ENCODE measurements around the gene ATP6V0C. TPM values are rescaled to one million over a fixed set of nuclear protein-coding genes. Genes with fewer than 3 reads are reported as not detected.
A peak's percentile ranks its signal among the peaks of the same experiment; 100 is the strongest.

ATP6V0C gene
- total RNA-seq (2021) (205 and 249 TPM in 2 replicates), Bru-seq, nascent RNA (percentile 71 among the genes with signal in this experiment), BruChase-seq, experiment 1, labeled RNA remaining after a 2-hour chase (percentile 62 among the genes with signal in this experiment), BruChase-seq, experiment 2, labeled RNA remaining after a 6-hour chase (percentile 67 among the genes with signal in this experiment)
- long read RNA-seq, transcript ATP6V0C-201 (3 exons, 1,175 nt): major isoform, 246 of 251 reads
- long read RNA-seq, partial matches to known transcripts: 0 of 251 reads
- long read RNA-seq, other reads (novel, unspliced or antisense): 2 of 251 reads

- H3K4me3 ChIP-seq: peak within 1 kb of the TSS; percentile 80
- peak within 1 kb of the TSS; percentile 100 for H3K4me2 ChIP-seq
- H3K36me3 ChIP-seq (ENCODE audit: low read depth): no peaks in the 10 kb centered on the region
- H2AFZ ChIP-seq: peak within 1 kb of the TSS; percentile 75
- no peaks in the 10 kb centered on the region for H3K27me3 ChIP-seq (ENCODE audit: insufficient read depth, low read depth)
- ChIA-PET POLR2A (ENCODE audit: unreplicated experiment) (interaction anchor here (0.6 kb wide), 1 partner anchor 261 kb away, joined by 3 read pairs; no protein-coding TSS in a partner anchor), CTCF (no interaction called here)
- BruUV-seq (replicated peaks): no TSS peak
- peak; percentile 76 to 96 for DNase-seq
- H3K27ac ChIP-seq: peak within 1 kb of the TSS; percentile 86
- intact Hi-C loops (cut with micrococcal nuclease; ENCODE audit: unreplicated experiment): no loop called here
- TF ChIP-seq EZH2 (IDR thresholded peaks at IDR 0.05; ENCODE audit: low read depth) (no peak), CTCF (conservative IDR thresholded peaks at IDR 0.05) (no peak)
- no peaks in the 10 kb centered on the region for H3K9me2 ChIP-seq (ENCODE audit: insufficient read depth)
- peaks cover 15% of the 10 kb centered on the region; the same call in 1 of the 2 replicates for H3F3A ChIP-seq (ENCODE audit: insufficient read depth, low read depth)
- H4K20me1 ChIP-seq (ENCODE audit: insufficient read depth): peaks cover 42% of the 10 kb centered on the region
- H3K79me2 ChIP-seq (ENCODE audit: low read depth): peaks cover 48% of the 10 kb centered on the region
- no peaks in the 10 kb centered on the region for H3K9me3 ChIP-seq (ENCODE audit: insufficient read depth, low read depth)
- H3K4me1 ChIP-seq (replicated peaks; ENCODE audit: insufficient read depth): peaks cover 22% of the 10 kb centered on the region
Measured at GRCh38 chr16:2513405-2514332, at the start of gene ATP6V0C. TSS of gene ATP6V0C (plus strand) at chr16:2513952. CDS start at chr16:2514104, 152 bp downstream.

- Histone ChIP-seq H3F3A (ENCODE audit: insufficient read depth, low read depth) (peaks cover 21% of the 10 kb centered on the region; the same call in 1 of the 2 replicates), H3K27ac (no peak overlapping the region), H3K9me3 (ENCODE audit: insufficient read depth, low read depth) (no peaks in the 10 kb centered on the region), H3K4me1 (replicated peaks; ENCODE audit: insufficient read depth) (peaks cover 33% of the 10 kb centered on the region), H3K4me2 (no peak overlapping the region), H3K79me2 (ENCODE audit: low read depth) (peaks cover 7% of the 10 kb centered on the region), H3K4me3 (no peak overlapping the region), H2AFZ (no peak overlapping the region), H3K9me2 (ENCODE audit: insufficient read depth) (no peaks in the 10 kb centered on the region), H3K27me3 (ENCODE audit: insufficient read depth, low read depth) (no peaks in the 10 kb centered on the region), H4K20me1 (ENCODE audit: insufficient read depth) (0 out of 2 replicates have a peak, but pooled peaks cover 4% of the 10 kb centered on the region), H3K36me3 (ENCODE audit: low read depth) (no peaks in the 10 kb centered on the region)
- no TSS peak for BruUV-seq (replicated peaks)
- intact Hi-C loops (cut with micrococcal nuclease; ENCODE audit: unreplicated experiment): no loop called here
- DNase-seq: no peak
- POLR2A ChIA-PET (ENCODE audit: unreplicated experiment): no interaction called here
- TF ChIP-seq EZH2 (IDR thresholded peaks at IDR 0.05; ENCODE audit: low read depth): no peak
- no peak for TF ChIP-seq CTCF (conservative IDR thresholded peaks at IDR 0.05)
- CTCF ChIA-PET: interaction anchor here (0.6 kb wide), 1 partner anchor 171 kb away, joined by 4 read pairs; no protein-coding TSS in a partner anchor
Measured at GRCh38 chr16:2464333-2464732, 49.4 kb upstream of the ATP6V0C start.

GRCh38 chr16:2465653-2466415 is 47.9 kb upstream of the ATP6V0C start:
- Histone ChIP-seq H3K4me3 (no peak overlapping the region), H3K9me3 (ENCODE audit: insufficient read depth, low read depth) (no peaks in the 10 kb centered on the region), H3F3A (ENCODE audit: insufficient read depth, low read depth) (peaks cover 27% of the 10 kb centered on the region; the same call in 1 of the 2 replicates), H3K27ac (no peak overlapping the region), H3K9me2 (ENCODE audit: insufficient read depth) (no peaks in the 10 kb centered on the region), H3K27me3 (ENCODE audit: insufficient read depth, low read depth) (no peaks in the 10 kb centered on the region), H3K79me2 (ENCODE audit: low read depth) (peaks cover 2% of the 10 kb centered on the region), H3K4me2 (no peak overlapping the region), H3K36me3 (ENCODE audit: low read depth) (no peaks in the 10 kb centered on the region), H3K4me1 (replicated peaks; ENCODE audit: insufficient read depth) (peaks cover 28% of the 10 kb centered on the region), H4K20me1 (ENCODE audit: insufficient read depth) (peaks cover 6% of the 10 kb centered on the region; the same call in 1 of the 2 replicates), H2AFZ (no peak overlapping the region)
- no TSS peak for BruUV-seq (replicated peaks)
- intact Hi-C loops (cut with micrococcal nuclease; ENCODE audit: unreplicated experiment): no loop called here
- no peak; the same call in 1 of the 2 replicates for TF ChIP-seq CTCF (conservative IDR thresholded peaks at IDR 0.05)
- no peak for TF ChIP-seq EZH2 (IDR thresholded peaks at IDR 0.05; ENCODE audit: low read depth)
- ChIA-PET POLR2A (ENCODE audit: unreplicated experiment) (no interaction called here), CTCF (no interaction called here)
- DNase-seq: no peak

All from PC-9 (cell line).